Endothelial cell of umbilical vein (primary cell): ENCODE data around the gene POU5F2. TPM values are rescaled to one million over a fixed set of nuclear protein-coding genes. Genes with fewer than 3 reads are reported as not detected.

ENCODE experiments used
- BruUV-seq: library from RNA; stranded (reverse); fragments of 400-500 nt; replicated peaks from 2 replicates; lab custom pipeline; 2021; lab: Mats Ljungman, UMichigan
- CTCF ChIA-PET: fragments of 300-600, 350-600 bp; sonication (Branson Sonifier 250); formaldehyde crosslinking; loops from one replicate; lab custom pipeline; 2021; ENCODE audit warnings: antibody characterized with exemption, inconsistent platforms; lab: Charles Lee
- POLR2A ChIA-PET: fragments of 300-600, 350-600 bp; sonication (Branson Sonifier 250); formaldehyde crosslinking; loops from one replicate; lab custom pipeline; 2021; ENCODE audit warnings: antibody characterized with exemption, inconsistent platforms; lab: Charles Lee
- DNase-seq: peaks from one replicate; pipeline ENCODE4 v3.0.0-alpha.2; 2011; ENCODE audit warnings: low read depth, low spot score
- FAIRE-seq: peaks from 2 replicates; lab custom pipeline; 2011; peaks lifted over from hg19 to GRCh38; lab: Jason Lieb, UNC
- H2AFZ ChIP-seq: 2 replicates; pipeline ENCODE4 v1.6.0; 2012; ENCODE audit warnings: low read depth, low read length, control low read depth, inconsistent platforms
- H3K27ac ChIP-seq: 2 replicates; pipeline ENCODE4 v1.5.1; 2011; ENCODE audit warnings: low read depth, mild to moderate bottlenecking, control low read depth, low read length, moderate library complexity; ENCODE audit not compliant: insufficient read depth
- H3K27me3 ChIP-seq, 2 experiments: 2 replicates each; pipeline versions ENCODE4 v1.6.0 to v1.6.1; 2011; ENCODE audit warnings: low read length in 2 of 2, mixed read lengths in 1 of 2; ENCODE audit not compliant: control insufficient read depth in 2 of 2, insufficient read depth in 2 of 2
- H3K36me3 ChIP-seq, 2 experiments: 2 replicates in 1 of 2; 3 replicates in 1 of 2; pipeline ENCODE4 v1.5.1; 2011; ENCODE audit warnings: low read length in 2 of 2, mild to moderate bottlenecking in 1 of 2, moderate library complexity in 1 of 2; ENCODE audit not compliant: control insufficient read depth in 2 of 2, insufficient read depth in 2 of 2; ENCODE audit errors: extremely low read depth in 1 of 2
- H3K4me1 ChIP-seq: 3 replicates; pipeline ENCODE4 v1.5.1; 2011; ENCODE audit warnings: mild to moderate bottlenecking, low read length; ENCODE audit not compliant: control insufficient read depth, insufficient read depth; ENCODE audit errors: extremely low read depth
- H3K4me2 ChIP-seq: 2 replicates; pipeline ENCODE4 v1.6.1; 2011; ENCODE audit warnings: low read length, control low read depth, mixed read lengths; ENCODE audit not compliant: insufficient read depth
- H3K4me3 ChIP-seq, 3 experiments: fragments of 200-600 bp in 1 of 3; sonication (generic), shearing (Covaris generic) in 1 of 3; replicated peaks in 1 of 3; 2 replicates each; pipeline ENCODE4 v1.5.1; 2011 to 2016; ENCODE audit warnings: control low read depth in 3 of 3, low read length in 3 of 3, mild to moderate bottlenecking in 2 of 3, inconsistent platforms in 1 of 3, low read depth in 1 of 3, moderate library complexity in 1 of 3; ENCODE audit not compliant: insufficient read depth in 1 of 3
- H3K79me2 ChIP-seq: 2 replicates; pipeline ENCODE4 v1.6.0; 2012; ENCODE audit warnings: low read length, inconsistent platforms; ENCODE audit not compliant: control insufficient read depth, insufficient read depth
- H3K9ac ChIP-seq: replicated peaks from 2 replicates; pipeline ENCODE3; 2011; ENCODE audit warnings: low read length, control low read depth; ENCODE audit not compliant: insufficient read depth; ENCODE audit errors: extremely low read depth
- H3K9me1 ChIP-seq: replicated peaks from 3 replicates; pipeline ENCODE4 v1.6.0; 2011; ENCODE audit warnings: mild to moderate bottlenecking, low read length; ENCODE audit not compliant: control insufficient read depth, insufficient read depth; ENCODE audit errors: extremely low read depth
- H3K9me3 ChIP-seq: replicated peaks from 2 replicates; pipeline ENCODE4 v1.5.1; 2012; ENCODE audit warnings: low read length, inconsistent platforms; ENCODE audit not compliant: control insufficient read depth, insufficient read depth
- H4K20me1 ChIP-seq: replicated peaks from 2 replicates; pipeline ENCODE3; 2011; ENCODE audit warnings: mild to moderate bottlenecking, low read length; ENCODE audit not compliant: control insufficient read depth, insufficient read depth; ENCODE audit errors: extremely low read depth
- EZH2 ChIP-seq: IDR thresholded peaks from 2 replicates; pipeline ENCODE4 v1.6.1; 2012; ENCODE audit warnings: borderline replicate concordance, low read depth, mild to moderate bottlenecking, moderate library complexity, low read length, inconsistent platforms; ENCODE audit not compliant: severe bottlenecking
- FOS ChIP-seq: IDR thresholded peaks from 2 replicates; pipeline ENCODE4 v1.6.1; 2011; ENCODE audit warnings: mild to moderate bottlenecking, low read length, moderate library complexity, borderline replicate concordance; ENCODE audit not compliant: insufficient read depth
- GATA2 ChIP-seq: IDR thresholded peaks from 2 replicates; pipeline ENCODE4 v1.7.0; 2011; ENCODE audit warnings: low read depth, mild to moderate bottlenecking, moderate library complexity, mixed read lengths, low read length; ENCODE audit not compliant: insufficient read length, insufficient read depth
- JUN ChIP-seq: IDR thresholded peaks from 2 replicates; pipeline ENCODE4 v1.6.1; 2011; ENCODE audit warnings: borderline replicate concordance, low read depth; ENCODE audit not compliant: insufficient read length, insufficient read depth
- MAX ChIP-seq: IDR thresholded peaks from 2 replicates; pipeline ENCODE4 v1.6.1; 2011; ENCODE audit not compliant: insufficient read depth, insufficient read length
- MYC ChIP-seq: IDR thresholded peaks from one replicate; pipeline ENCODE4 v1.6.1; 2011; ENCODE audit warnings: mild to moderate bottlenecking, low read depth, low read length
- POLR2A ChIP-seq: IDR thresholded peaks from 2 replicates; pipeline ENCODE4 v1.6.1; 2012; ENCODE audit warnings: low read depth, mild to moderate bottlenecking, control low read depth, low read length
- POLR2AphosphoS5 ChIP-seq: IDR thresholded peaks from 2 replicates; pipeline ENCODE4 v1.6.1; 2012; ENCODE audit warnings: low read depth, mild to moderate bottlenecking, control low read depth, low read length, moderate library complexity; ENCODE audit not compliant: insufficient read depth
- dilution Hi-C: fragments of 300-500 bp; cut with MboI; formaldehyde crosslinking; loops from one replicate; pipeline ENCODE4 v1.15.0; 2019; ENCODE audit warnings: low sequenced_read_pairs; ENCODE audit not compliant: extremely low pct_ligation_motif_present
- intact Hi-C: fragments of 100-400 bp; cut with micrococcal nuclease; formaldehyde crosslinking; loops from one replicate; pipeline ENCODE4 v1.10.0; 2022
- polyA plus RNA-seq, 4 experiments: library from polyadenylated mRNA; depleted of rRNA in 3 of 4; stranded (reverse) in 3 of 4; unstranded in 1 of 4; fragments of >200 nt; gene quantifications; 2 replicates each; pipeline versions ENCODE4 v1.2.1 to v1.2.3, GENCODE V29; 2011 to 2012; ENCODE audit warnings: missing spikeins in 1 of 4
- total RNA-seq: library from RNA; stranded (reverse); gene quantifications from 2 replicates; pipeline ENCODE4 v1.2.3, GENCODE V29; 2021
- TF ChIP-seq, protein P1 (sequence below), 2 donors: IDR thresholded peaks; 1 replicate in 1 of 2; 2 replicates in 1 of 2; pipeline ENCODE4 v1.5.1; 2011; ENCODE audit warnings: low read length in 2 of 2, mild to moderate bottlenecking in 2 of 2, moderate library complexity in 2 of 2, control low read depth in 1 of 2, inconsistent platforms in 1 of 2, low read depth in 1 of 2; ENCODE audit not compliant: insufficient read depth in 1 of 2; ENCODE audit errors: extremely low read depth in 1 of 2

POU5F2 gene
- total and polyA plus RNA-seq, 2 donors (not counting 3 experiments of a cell fraction or from before 2014, with no cell fraction given), result 0.11 to 1.2 TPM

DNA sequence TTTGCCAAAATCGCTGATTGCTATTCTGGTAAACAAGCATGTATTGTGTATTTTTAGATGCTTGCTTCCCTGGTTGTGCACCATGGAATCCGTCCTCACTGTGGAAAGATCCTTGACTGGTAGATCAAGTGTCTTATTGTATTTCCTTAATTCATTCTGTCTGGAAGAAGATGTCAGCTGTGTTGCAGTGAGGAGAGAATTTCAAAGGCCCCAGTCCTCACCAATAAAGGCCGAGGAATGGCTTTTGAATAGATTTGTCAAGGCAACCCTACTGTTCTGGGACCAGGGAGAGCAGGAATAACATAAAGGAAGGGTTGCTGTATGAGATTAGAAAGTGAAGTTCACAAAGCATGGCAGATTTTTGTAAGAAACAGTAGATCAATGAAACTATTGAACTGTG is 36.2 kb upstream of the POU5F2 start:
- dilution Hi-C loops (no loop called here), intact Hi-C loops (no loop called here)
- Histone ChIP-seq H3K4me2 (no peak overlapping the region), H4K20me1 (no peaks in the 10 kb centered on the region), H3K9me1 (no peaks in the 10 kb centered on the region), H3K27ac (no peak overlapping the region), H3K79me2 (no peaks in the 10 kb centered on the region), H3K27me3 (no peaks in the 10 kb centered on the region), H3K36me3 (no peaks in the 10 kb centered on the region), H3K4me1 (no peaks in the 10 kb centered on the region), H2AFZ (no peak overlapping the region), H3K9ac (no peak overlapping the region), H3K4me3 (no peak overlapping the region), H3K9me3 (no peaks in the 10 kb centered on the region)
- FAIRE-seq (no peak), DNase-seq (no peak)
- TF ChIP-seq, protein P1, sequence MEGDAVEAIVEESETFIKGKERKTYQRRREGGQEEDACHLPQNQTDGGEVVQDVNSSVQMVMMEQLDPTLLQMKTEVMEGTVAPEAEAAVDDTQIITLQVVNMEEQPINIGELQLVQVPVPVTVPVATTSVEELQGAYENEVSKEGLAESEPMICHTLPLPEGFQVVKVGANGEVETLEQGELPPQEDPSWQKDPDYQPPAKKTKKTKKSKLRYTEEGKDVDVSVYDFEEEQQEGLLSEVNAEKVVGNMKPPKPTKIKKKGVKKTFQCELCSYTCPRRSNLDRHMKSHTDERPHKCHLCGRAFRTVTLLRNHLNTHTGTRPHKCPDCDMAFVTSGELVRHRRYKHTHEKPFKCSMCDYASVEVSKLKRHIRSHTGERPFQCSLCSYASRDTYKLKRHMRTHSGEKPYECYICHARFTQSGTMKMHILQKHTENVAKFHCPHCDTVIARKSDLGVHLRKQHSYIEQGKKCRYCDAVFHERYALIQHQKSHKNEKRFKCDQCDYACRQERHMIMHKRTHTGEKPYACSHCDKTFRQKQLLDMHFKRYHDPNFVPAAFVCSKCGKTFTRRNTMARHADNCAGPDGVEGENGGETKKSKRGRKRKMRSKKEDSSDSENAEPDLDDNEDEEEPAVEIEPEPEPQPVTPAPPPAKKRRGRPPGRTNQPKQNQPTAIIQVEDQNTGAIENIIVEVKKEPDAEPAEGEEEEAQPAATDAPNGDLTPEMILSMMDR (IDR thresholded peaks at IDR 0.05; ENCODE audit: extremely low read depth in 1 of 2, insufficient read depth in 1 of 2, low read depth in 1 of 2, low read length in 2 of 2), result no peak
- no peak for TF ChIP-seq FOS
- TF ChIP-seq GATA2, result no peak
- TF ChIP-seq POLR2A, result no peak
- TF ChIP-seq MYC, result no peak
- TF ChIP-seq MAX, result no peak
- no peak for TF ChIP-seq JUN
- TF ChIP-seq POLR2AphosphoS5, result no peak
- no peak for TF ChIP-seq EZH2
- POLR2A ChIA-PET, result no interaction called here
- CTCF ChIA-PET, result no interaction called here
- no TSS peak for BruUV-seq
